ENCODE measurements around the gene AHDC1.

The AHDC1 gene

GRCh38 chr1:27635396-27636142, 31.6 kb upstream of the AHDC1 start:
- ATAC-seq: no peak
- TF ChIP-seq PPARA (CRISPR knock-in tag; IDR thresholded peaks at IDR 0.05; ENCODE audit: borderline replicate concordance) (no peak), ZNF70 (CRISPR knock-in tag; IDR thresholded peaks at IDR 0.05) (no peak)

GRCh38 chr1:27634985-27635367, 31.0 kb upstream of the AHDC1 start, which contains the start of gene FGR:
FGR (minus strand) TSS chr1:27635185; CDS start chr1:27623916, 11,269 bp downstream.
- TF ChIP-seq ZNF565 (CRISPR knock-in tag; conservative IDR thresholded peaks at IDR 0.05; ENCODE audit: low read depth) (no peak), PATZ1 (CRISPR knock-in tag; IDR thresholded peaks at IDR 0.05; ENCODE audit: borderline replicate concordance) (no peak), POU6F1 (CRISPR knock-in tag; IDR thresholded peaks at IDR 0.05; ENCODE audit: borderline replicate concordance, low read depth) (no peak), CSRNP3 (CRISPR knock-in tag; IDR thresholded peaks at IDR 0.05) (no peak), ZFP30 (CRISPR knock-in tag; IDR thresholded peaks at IDR 0.05) (no peak), ZFP3 (CRISPR knock-in tag; IDR thresholded peaks at IDR 0.05) (no peak), PPARA (CRISPR knock-in tag; IDR thresholded peaks at IDR 0.05; ENCODE audit: borderline replicate concordance) (no peak), ZNF70 (CRISPR knock-in tag; IDR thresholded peaks at IDR 0.05) (no peak), TCF4 (CRISPR knock-in tag; IDR thresholded peaks at IDR 0.05; ENCODE audit: borderline replicate concordance) (no peak), ARNTL (CRISPR knock-in tag; IDR thresholded peaks at IDR 0.05; ENCODE audit: borderline replicate concordance, low read depth) (no peak)
- no peak for ATAC-seq

- TF ChIP-seq RARB (CRISPR knock-in tag; IDR thresholded peaks at IDR 0.05): no peak
- no peak for TF ChIP-seq GLIS3 (CRISPR knock-in tag; IDR thresholded peaks at IDR 0.05)
- TF ChIP-seq ESRRG (CRISPR knock-in tag; IDR thresholded peaks at IDR 0.05): no peak
- no peak for TF ChIP-seq PATZ1 (CRISPR knock-in tag; IDR thresholded peaks at IDR 0.05; ENCODE audit: borderline replicate concordance)
- no peak for TF ChIP-seq CSDC2 (CRISPR knock-in tag; IDR thresholded peaks at IDR 0.05)
- TF ChIP-seq ZFP3 (CRISPR knock-in tag; IDR thresholded peaks at IDR 0.05): no peak
- TF ChIP-seq ZNF8 (CRISPR knock-in tag; IDR thresholded peaks at IDR 0.05): no peak
- no peak for TF ChIP-seq POU6F1 (CRISPR knock-in tag; IDR thresholded peaks at IDR 0.05; ENCODE audit: borderline replicate concordance, low read depth)
- no peak for TF ChIP-seq ZC3H10 (CRISPR knock-in tag; IDR thresholded peaks at IDR 0.05)
- TF ChIP-seq OSR1 (CRISPR knock-in tag; IDR thresholded peaks at IDR 0.05): no peak
- no peak for TF ChIP-seq ZFP30 (CRISPR knock-in tag; IDR thresholded peaks at IDR 0.05)
- TF ChIP-seq TSHZ2 (CRISPR knock-in tag; IDR thresholded peaks at IDR 0.05): no peak
Measured at GRCh38 chr1:27634177-27634984, 30.4 kb upstream of the AHDC1 start.

More at GRCh38 chr1:27634177-27634984, 30.4 kb upstream of the AHDC1 start:
- no peak for ATAC-seq

Measured in SK-N-SH treated with all-trans-retinoic acid at 6 μM for 48 hours (cell line).